Suprapubic skin (tissue), 4 donors: Measurements from ENCODE around the gene WDFY2. TPM values are rescaled to one million over a fixed set of nuclear protein-coding genes. Genes with fewer than 3 reads are reported as not detected.
A peak's percentile ranks its signal among the peaks of the same experiment; 100 is the strongest.

Experiments
- DNase-seq, 2 donors: peaks; one replicate each; pipeline ENCODE4 v3.0.0-alpha.2; 2019; ENCODE audit warnings: low spot score in 2 of 2
- H3K27ac ChIP-seq: fragments of 200-600 bp; sonication (generic); one replicate; pipeline ENCODE4 v1.5.1; 2019
- H3K27me3 ChIP-seq: fragments of 200-600 bp; sonication (generic); one replicate; pipeline ENCODE4 v1.5.1; 2019
- H3K36me3 ChIP-seq: fragments of 200-600 bp; sonication (generic); one replicate; pipeline ENCODE4 v1.5.1; 2019
- H3K4me1 ChIP-seq: fragments of 200-600 bp; sonication (generic); one replicate; pipeline ENCODE4 v1.5.1; 2019
- H3K4me3 ChIP-seq: fragments of 200-600 bp; sonication (generic); one replicate; pipeline ENCODE4 v1.5.1; 2019; ENCODE audit warnings: mild to moderate bottlenecking
- H3K9me3 ChIP-seq: fragments of 200-600 bp; sonication (generic); one replicate; pipeline ENCODE4 v1.5.1; 2019
- EP300 ChIP-seq: sonication (generic); formaldehyde crosslinking; IDR thresholded peaks from one replicate; pipeline ENCODE4 v1.6.1; 2017; ENCODE audit warnings: antibody characterized with exemption
- POLR2A ChIP-seq, 2 donors: fragments of 450-650 bp; IDR thresholded peaks; one replicate each; pipeline ENCODE4 v1.6.1; 2017; ENCODE audit warnings: antibody characterized with exemption in 2 of 2, mild to moderate bottlenecking in 2 of 2, moderate library complexity in 2 of 2
- POLR2AphosphoS5 ChIP-seq, 3 donors: sonication (generic); formaldehyde crosslinking; IDR thresholded peaks; one replicate each; pipeline ENCODE4 v1.6.1; 2017; ENCODE audit warnings: antibody characterized with exemption in 3 of 3
- WGBS: methylation state at CpG from one replicate; pipeline ENCODE4 v1.1.5; 2018; 5-methylcytosine and 5-hydroxymethylcytosine counted together
- total RNA-seq, 4 donors: library from RNA; depleted of rRNA; stranded (reverse); fragments of >200 nt; gene quantifications; one replicate each; pipeline ENCODE4 v1.1.0, GENCODE V29; 2016
- TF ChIP-seq, protein P1 (sequence below), 2 donors: fragments of 200-600 bp in 1 of 2; fragments of 450-650 bp in 1 of 2; sonication (generic) in 1 of 2; IDR thresholded peaks; one replicate each; pipeline ENCODE4 v1.5.1; 2016 to 2019; ENCODE audit warnings: antibody characterized with exemption in 2 of 2, mild to moderate bottlenecking in 1 of 2, moderate library complexity in 1 of 2

The WDFY2 gene
- total RNA-seq, 4 donors from 2014 or later = 35.3 to 99.2 (median 40.4) TPM

DNA sequence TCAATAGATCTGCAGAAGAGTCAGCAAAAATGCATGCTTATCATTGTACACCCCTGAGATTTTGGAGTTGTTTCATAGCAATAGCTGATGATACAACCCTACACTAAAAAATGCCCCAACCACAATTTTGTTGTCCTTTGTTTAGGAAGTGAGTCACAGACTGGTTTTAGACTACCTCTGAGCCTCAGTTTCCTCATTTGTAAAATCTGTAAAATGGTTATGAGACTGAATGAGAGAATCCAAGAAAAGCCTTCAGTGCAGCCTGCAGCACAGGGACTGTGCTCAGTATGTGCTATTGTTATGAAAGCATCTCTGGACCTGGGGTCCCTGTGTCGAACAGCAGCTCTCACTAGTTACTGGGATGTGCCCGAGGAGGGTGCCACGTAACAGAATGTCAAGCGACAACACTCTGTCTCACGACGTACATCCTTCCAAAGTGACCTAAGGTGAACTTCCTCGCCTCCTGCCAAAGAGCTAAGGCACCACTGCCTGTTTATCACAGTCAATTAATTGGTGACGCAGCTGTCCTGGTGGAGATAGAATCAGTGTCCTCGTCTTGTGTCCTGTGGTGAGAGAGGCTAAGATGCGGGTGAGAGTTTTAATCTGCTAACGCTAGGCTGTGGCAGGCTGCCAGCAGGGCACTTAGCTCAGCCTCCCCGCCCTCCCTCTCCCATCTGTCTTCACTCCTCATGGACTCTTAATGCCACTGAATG is 201.6 kb downstream of the WDFY2 start:
- H3K27ac ChIP-seq = peak overlapping the region; percentile 73
- peak in 1 of 2 donors; percentile 85 for DNase-seq
- H3K4me1 ChIP-seq = peaks cover 26% of the 10 kb centered on the region
- H3K36me3 ChIP-seq = no peaks in the 10 kb centered on the region
- no peaks in the 10 kb centered on the region for H3K9me3 ChIP-seq
- TF ChIP-seq POLR2AphosphoS5 (IDR thresholded peaks at IDR 0.05) = no peak
- TF ChIP-seq EP300 = no peak
- H3K27me3 ChIP-seq = no peaks in the 10 kb centered on the region
- H3K4me3 ChIP-seq = no peak overlapping the region
- WGBS = 52% methylated on average over 12 of the region's 12 CpGs

DNA sequence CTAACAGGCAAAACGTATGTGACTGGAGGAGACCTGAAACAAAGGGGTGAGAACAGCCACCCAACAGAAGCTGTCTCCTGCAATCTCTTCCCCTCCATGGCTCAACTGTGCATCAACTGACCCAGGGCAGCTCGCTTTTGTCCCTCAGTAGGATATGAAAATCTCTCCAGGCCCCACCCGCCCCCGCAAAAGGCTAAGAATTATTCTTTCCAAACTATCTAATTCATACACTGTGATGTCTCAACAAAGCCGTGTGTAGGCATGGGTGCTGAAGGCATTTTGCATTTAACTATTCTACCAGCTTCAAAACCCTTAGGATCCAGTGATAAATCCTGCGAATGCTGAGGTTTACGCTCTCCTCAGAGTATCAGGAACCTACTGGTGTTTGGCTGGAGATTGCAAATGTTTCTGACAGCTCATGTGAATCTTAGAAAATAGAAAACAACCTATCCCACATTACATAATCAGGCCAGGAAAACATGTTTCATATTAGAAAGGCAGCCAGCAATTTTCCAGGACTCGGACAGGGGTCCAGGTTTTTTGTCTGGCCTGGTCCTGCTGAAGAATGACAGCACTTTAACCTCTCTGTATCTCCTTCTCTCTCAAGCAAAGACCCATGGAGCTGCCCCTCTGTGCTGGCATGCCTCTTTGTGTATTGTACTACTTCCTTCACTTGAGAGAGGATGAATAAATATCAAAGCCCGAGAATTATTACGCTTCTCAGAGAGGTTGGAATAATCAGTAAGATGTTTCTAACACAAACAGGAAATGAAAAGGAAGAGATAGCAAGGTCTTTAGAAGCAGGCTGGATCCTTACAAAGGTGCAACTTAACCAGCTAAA is 202.4 kb downstream of the WDFY2 start:
- Histone ChIP-seq H3K4me1 (peaks cover 22% of the 10 kb centered on the region), H3K27ac (peak overlapping the region; percentile 73), H3K9me3 (no peaks in the 10 kb centered on the region), H3K27me3 (no peaks in the 10 kb centered on the region), H3K4me3 (no peak overlapping the region), H3K36me3 (no peaks in the 10 kb centered on the region)
- 58% methylated on average over 10 of the region's 10 CpGs for WGBS
- DNase-seq = peak in 1 of 2 donors; percentile 42
- TF ChIP-seq EP300 (no peak), POLR2A (IDR thresholded peaks at IDR 0.05) (no peak)
- TF ChIP-seq, protein P1, sequence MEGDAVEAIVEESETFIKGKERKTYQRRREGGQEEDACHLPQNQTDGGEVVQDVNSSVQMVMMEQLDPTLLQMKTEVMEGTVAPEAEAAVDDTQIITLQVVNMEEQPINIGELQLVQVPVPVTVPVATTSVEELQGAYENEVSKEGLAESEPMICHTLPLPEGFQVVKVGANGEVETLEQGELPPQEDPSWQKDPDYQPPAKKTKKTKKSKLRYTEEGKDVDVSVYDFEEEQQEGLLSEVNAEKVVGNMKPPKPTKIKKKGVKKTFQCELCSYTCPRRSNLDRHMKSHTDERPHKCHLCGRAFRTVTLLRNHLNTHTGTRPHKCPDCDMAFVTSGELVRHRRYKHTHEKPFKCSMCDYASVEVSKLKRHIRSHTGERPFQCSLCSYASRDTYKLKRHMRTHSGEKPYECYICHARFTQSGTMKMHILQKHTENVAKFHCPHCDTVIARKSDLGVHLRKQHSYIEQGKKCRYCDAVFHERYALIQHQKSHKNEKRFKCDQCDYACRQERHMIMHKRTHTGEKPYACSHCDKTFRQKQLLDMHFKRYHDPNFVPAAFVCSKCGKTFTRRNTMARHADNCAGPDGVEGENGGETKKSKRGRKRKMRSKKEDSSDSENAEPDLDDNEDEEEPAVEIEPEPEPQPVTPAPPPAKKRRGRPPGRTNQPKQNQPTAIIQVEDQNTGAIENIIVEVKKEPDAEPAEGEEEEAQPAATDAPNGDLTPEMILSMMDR (IDR thresholded peaks at IDR 0.05) = no peak

DNA sequence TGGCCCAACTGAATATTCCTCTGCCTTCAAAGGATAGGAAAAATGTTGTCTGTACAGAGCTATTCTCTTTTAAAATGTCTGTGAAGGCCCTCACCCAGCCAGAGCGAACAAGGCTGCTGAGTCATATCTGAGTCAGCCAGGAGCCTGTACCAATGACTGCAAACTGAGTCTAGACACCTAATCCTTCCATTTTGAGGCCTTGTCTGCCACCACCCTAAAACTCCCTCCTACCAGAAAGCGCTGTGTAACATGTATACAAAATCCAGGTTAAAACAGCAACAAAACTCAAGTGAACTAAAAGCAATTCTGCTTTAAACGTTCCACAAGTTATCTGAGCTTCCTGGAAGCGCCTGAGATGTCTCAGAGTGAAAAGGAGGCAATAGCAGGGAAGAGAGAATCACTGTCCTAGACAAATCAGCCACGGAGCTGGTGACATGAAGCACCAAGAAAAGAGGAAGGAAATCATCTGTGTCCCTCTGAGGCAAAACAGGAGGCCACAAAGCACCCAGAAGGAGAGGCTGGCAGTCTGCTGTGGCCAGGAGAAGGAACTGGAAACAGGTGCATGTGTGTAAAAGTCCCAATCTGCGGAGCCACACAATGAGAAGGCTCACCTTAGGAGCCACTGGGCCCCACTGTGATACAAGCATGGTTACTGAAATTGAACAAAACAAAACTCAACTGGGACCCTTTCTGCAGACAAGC is 209.5 kb downstream of the WDFY2 start:
- no peak for TF ChIP-seq POLR2AphosphoS5 (IDR thresholded peaks at IDR 0.05)
- TF ChIP-seq, protein P1 (IDR thresholded peaks at IDR 0.05) = no peak
- TF ChIP-seq POLR2A (IDR thresholded peaks at IDR 0.05) = no peak
- no peak for TF ChIP-seq EP300
- Histone ChIP-seq H3K4me3 (no peak overlapping the region), H3K4me1 (peaks cover 6% of the 10 kb centered on the region), H3K36me3 (peaks cover 5% of the 10 kb centered on the region), H3K27me3 (no peaks in the 10 kb centered on the region), H3K9me3 (no peaks in the 10 kb centered on the region), H3K27ac (no peak overlapping the region)
- WGBS = 75% methylated on average over 6 of the region's 6 CpGs
- DNase-seq = peak in 1 of 2 donors; percentile 43

DNA sequence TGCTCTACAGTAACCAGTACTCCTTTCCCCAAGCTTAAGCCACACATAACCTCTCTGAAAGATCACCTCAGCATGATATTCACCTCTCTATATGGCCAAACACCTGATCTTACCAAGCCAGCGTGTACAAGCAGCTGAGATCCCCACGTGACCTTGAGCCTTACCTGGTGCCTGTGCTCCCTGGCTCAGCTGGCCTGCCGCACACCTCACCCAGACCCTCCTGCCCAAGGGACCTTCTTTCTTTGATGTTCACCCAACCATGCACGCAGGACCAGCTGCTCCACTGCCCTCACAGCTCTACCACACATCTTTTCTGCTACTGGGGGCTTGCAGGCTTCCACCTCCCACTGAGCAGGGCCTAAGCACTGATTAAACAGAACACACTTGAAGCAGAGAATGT is 210.7 kb downstream of the WDFY2 start:
- Histone ChIP-seq H3K4me3 (no peak overlapping the region), H3K9me3 (no peaks in the 10 kb centered on the region), H3K36me3 (peaks cover 5% of the 10 kb centered on the region), H3K27ac (no peak overlapping the region), H3K27me3 (no peaks in the 10 kb centered on the region), H3K4me1 (peaks cover 4% of the 10 kb centered on the region)
- DNase-seq = peak in 1 of 2 donors; percentile 18
- TF ChIP-seq POLR2AphosphoS5 (IDR thresholded peaks at IDR 0.05) (no peak), EP300 (no peak), POLR2A (IDR thresholded peaks at IDR 0.05) (no peak)
- TF ChIP-seq, protein P1 (IDR thresholded peaks at IDR 0.05) = no peak
- 90% methylated on average over 4 of the region's 4 CpGs for WGBS

DNA sequence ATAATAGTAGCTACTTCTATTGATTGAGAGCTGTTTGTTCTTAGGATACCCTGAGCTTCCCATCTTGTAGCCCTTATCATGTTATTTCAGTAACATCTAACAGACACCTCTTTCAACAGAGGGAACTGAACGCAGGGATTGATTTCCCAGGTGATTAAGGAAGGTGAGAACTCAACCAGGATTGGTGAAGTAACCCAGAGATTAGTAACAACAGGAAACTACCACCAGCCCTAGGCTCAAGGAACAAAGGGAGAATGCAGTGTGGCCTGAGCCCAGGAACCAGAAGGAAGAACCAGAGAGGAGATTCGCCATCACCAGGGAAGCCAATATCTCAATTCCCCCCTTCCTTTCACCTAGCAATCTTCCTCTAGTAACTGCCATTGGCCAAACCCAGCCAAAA is 211.2 kb downstream of the WDFY2 start:
- Histone ChIP-seq H3K27ac (no peak overlapping the region), H3K36me3 (peaks cover 5% of the 10 kb centered on the region), H3K27me3 (no peaks in the 10 kb centered on the region), H3K9me3 (no peaks in the 10 kb centered on the region), H3K4me3 (no peak overlapping the region), H3K4me1 (peaks cover 6% of the 10 kb centered on the region)
- WGBS = 88% methylated on average over 2 of the region's 2 CpGs
- TF ChIP-seq, protein P1 (IDR thresholded peaks at IDR 0.05) = no peak
- DNase-seq = no peak
